VCaP (cell line): ENCODE data around the gene FZD7.

Experiments used
- H3K27ac ChIP-seq: fragments of 450-650 bp; 2 replicates; pipeline ENCODE4 v1.5.1; 2017
- TF ChIP-seq, protein P1 (sequence below): fragments of 450-650 bp; conservative IDR thresholded peaks from 2 replicates; pipeline ENCODE4 v1.5.1; 2017; ENCODE audit warnings: mild to moderate bottlenecking, moderate library complexity

Gene FZD7

DNA sequence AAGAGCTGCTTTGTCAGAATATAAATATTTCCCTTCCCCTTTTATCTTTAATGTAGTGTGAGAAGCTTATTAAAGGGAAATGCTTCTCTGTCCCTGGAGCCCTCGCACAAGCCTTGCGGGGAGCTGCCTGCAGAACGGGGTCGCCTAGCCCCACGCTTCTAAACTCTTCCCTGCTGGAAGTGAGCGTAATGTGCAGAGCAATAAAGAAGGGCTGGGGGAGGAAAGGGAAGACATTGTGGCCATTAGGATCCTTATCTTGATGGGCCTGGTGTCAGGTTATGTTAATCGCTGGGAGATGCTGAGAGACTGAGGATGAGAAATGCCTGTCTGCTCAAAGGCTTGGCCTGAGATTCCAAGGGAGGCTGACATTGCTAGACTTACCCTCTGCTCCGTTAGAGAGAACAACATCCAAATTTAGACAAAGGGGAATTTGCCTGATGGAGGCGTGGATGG, 18.9 kb upstream of the FZD7 start:
- H3K27ac ChIP-seq = peak overlapping the region; percentile 38
- TF ChIP-seq, protein P1, sequence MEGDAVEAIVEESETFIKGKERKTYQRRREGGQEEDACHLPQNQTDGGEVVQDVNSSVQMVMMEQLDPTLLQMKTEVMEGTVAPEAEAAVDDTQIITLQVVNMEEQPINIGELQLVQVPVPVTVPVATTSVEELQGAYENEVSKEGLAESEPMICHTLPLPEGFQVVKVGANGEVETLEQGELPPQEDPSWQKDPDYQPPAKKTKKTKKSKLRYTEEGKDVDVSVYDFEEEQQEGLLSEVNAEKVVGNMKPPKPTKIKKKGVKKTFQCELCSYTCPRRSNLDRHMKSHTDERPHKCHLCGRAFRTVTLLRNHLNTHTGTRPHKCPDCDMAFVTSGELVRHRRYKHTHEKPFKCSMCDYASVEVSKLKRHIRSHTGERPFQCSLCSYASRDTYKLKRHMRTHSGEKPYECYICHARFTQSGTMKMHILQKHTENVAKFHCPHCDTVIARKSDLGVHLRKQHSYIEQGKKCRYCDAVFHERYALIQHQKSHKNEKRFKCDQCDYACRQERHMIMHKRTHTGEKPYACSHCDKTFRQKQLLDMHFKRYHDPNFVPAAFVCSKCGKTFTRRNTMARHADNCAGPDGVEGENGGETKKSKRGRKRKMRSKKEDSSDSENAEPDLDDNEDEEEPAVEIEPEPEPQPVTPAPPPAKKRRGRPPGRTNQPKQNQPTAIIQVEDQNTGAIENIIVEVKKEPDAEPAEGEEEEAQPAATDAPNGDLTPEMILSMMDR = no peak

DNA sequence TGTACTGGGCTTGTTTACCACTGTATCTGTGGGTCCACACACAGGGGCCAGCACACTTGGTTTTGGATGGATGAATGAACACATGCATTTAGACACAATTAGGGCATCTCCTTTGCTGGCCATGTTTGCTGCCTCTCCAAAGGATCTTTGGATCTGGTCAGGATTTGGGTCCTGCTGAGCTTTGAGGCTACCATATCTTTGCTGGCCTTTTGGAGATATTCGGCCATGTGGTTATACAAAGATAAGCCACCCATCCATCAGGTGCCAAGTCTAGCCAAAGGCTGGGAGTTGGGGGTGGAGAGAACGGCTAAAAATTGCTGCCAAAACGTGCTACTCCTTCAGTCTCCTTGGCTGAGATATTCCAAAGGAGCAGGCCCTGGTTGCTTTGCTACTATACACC, 18.2 kb upstream of the FZD7 start:
- H3K27ac ChIP-seq = no peak overlapping the region
- TF ChIP-seq, protein P1 = no peak

DNA sequence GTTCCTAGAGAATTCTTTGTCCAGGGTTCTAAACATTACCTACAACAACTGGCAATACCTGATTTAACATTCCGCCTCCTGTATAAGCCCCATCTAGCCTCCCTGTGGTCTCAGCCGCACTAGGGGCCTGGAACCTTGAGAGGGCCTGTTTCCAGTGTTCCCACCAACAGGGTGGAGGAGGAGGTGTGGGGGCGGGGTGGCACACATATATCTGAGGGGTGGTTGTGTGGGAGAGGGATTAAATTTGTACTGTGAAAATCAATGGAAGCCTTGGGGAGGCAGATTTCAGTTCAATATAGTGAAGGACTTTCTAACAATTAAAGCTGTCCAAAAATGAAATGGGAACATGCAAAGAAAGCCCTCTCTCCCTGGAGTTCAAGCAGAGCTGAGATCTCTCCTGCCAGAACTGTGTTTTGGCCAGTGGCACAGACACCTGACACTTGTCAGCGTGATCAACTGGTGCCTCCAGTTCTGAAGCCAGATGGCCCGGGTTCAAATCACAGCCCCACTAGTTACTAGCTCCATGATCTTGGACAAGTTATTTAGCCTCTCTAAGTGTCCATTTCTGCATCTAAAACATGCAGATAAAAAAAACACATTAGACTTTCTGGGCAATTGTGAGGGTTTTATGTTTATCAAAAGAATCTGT, 17.0 kb upstream of the FZD7 start:
- TF ChIP-seq, protein P1 = no peak
- no peak overlapping the region for H3K27ac ChIP-seq

DNA sequence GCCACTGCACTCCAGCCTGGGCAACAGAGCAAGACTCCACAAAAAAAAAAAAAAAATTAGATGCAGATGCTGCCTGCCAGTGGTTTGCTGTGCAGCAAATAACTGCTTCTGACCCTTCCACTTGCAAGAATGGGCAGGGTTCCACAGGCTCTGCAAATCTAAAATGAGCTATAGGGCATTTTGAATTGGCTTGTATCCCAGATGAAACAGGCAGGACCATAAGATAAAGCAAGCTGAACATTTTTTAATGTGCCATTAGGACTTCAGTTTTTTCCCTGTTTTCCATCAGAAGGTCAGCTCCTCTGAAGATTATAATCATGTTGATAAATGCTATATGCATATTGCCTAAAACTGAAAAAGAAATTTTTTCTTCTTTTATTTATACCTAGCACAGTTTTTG, 15.7 kb upstream of the FZD7 start:
- no peak overlapping the region for H3K27ac ChIP-seq
- TF ChIP-seq, protein P1 = no peak

DNA sequence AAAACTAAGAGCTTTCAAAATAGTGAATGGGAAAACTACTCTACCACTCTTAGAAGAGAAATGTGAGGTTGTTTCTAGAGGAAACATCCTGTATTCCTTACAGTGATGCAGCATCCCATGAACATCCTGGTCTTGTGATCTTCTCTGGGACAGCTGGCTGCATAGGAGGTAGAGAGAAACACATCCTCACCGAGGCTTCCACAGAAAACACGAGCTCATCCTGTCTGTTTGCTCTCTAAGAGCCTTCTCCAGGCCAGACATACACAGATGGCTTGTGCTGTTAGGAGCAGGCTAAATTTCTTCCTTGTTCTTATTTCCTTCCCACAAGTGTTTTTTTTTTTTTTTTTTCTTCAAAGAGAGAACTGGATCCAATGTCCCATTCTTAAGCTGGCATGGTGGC, 14.7 kb upstream of the FZD7 start:
- TF ChIP-seq, protein P1 = no peak
- H3K27ac ChIP-seq = no peak overlapping the region

DNA sequence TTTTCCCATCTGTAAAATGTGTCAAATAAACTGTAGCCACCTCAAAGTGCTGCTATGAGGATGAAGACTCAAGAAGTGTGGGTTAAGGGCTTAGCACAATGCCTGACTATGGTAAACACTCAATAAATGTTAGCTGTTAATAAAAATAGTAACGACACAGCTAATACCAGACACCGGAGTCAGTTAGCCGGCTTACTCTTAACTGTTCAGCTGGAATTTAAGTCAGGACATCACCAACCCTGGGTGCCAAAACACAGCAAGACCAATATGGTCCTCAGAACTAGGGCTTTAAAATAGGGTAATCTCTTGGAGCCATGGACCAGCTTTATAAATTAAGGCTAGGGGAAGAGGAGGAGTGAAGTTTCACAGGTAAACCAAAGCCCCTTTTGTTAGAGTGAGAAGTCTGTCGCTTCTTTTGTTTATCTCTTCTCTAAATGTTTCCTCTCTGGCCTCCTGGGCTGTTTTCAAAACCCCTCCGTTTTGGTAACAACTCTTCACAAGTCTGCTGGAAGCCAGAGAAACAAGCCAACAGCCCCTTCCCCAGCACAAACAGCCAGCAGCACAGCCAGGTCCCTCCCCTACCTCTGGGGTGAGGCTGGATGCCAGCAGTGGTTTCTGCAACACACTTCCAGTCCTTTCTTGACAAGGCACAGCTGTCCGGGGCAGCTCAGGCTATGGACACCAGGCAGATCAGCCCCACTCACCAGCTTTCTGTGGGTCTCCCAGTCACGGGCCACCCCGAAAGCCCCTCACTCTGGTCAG, 13.8 kb upstream of the FZD7 start:
- H3K27ac ChIP-seq = no peak overlapping the region
- TF ChIP-seq, protein P1 = no peak

DNA sequence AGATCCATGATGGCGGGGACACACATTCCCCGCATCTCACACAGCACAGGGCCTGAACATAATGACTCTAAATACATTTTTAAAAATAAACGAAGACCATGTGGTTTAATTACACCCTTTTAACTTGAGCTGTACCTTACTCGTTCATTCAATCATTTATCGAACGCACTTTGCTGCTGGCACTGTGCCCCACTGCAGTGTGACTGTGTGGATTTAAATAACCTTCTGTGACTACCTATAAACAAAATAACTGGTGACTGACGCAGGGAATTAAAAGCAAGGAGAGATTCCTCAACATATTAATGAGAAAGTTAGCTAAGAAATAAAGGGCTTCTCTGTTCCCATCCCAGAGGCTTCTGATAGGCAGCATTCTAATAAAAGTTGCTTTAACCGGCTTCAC, 10.9 kb upstream of the FZD7 start:
- TF ChIP-seq, protein P1 = no peak
- no peak overlapping the region for H3K27ac ChIP-seq
